Naive thymus-derived CD4-positive, alpha-beta T cell (primary cell): ENCODE measurements around the gene FAM131B. TPM values are rescaled to one million over a fixed set of nuclear protein-coding genes. Genes with fewer than 3 reads are reported as not detected.

Experiments
- ATAC-seq: fragments of 150-1000 bp; cut with Tn5 transposase; 2 replicates; pipeline ENCODE4 v1.10.0; 2021; ENCODE audit warnings: mild to moderate bottlenecking, moderate library complexity
- CTCF ChIA-PET: fragments of 350-600 bp; sonication (Branson Sonifier 250); formaldehyde crosslinking; loops from one replicate; lab custom pipeline; 2021; ENCODE audit warnings: antibody characterized with exemption; lab: Charles Lee
- POLR2A ChIA-PET: fragments of 350-600 bp; sonication (Branson Sonifier 250); formaldehyde crosslinking; loops from one replicate; lab custom pipeline; 2021; ENCODE audit warnings: antibody characterized with exemption, inconsistent platforms; lab: Charles Lee
- DNase-seq, 9 donors: peaks; one replicate each; pipeline versions ENCODE4 v3.0.0 to v3.0.0-alpha.2; 2020 to 2022; ENCODE audit warnings: mixed read lengths in 1 of 9
- H3K27ac ChIP-seq: one replicate; pipeline ENCODE4 v1.7.0; 2013; ENCODE audit warnings: mild to moderate bottlenecking, low read depth, low read length, moderate library complexity
- H3K27me3 ChIP-seq, 2 donors: one replicate each; pipeline ENCODE4 v1.7.0; 2013; ENCODE audit warnings: low read length in 2 of 2, mild to moderate bottlenecking in 2 of 2, moderate library complexity in 2 of 2; ENCODE audit not compliant: control insufficient read depth in 2 of 2, insufficient read depth in 2 of 2
- H3K36me3 ChIP-seq, 3 experiments: 1 replicate in 2 of 3; 2 replicates in 1 of 3; pipeline ENCODE4 v1.7.0; 2013; ENCODE audit warnings: low read length in 3 of 3, mild to moderate bottlenecking in 3 of 3, moderate library complexity in 1 of 3; ENCODE audit not compliant: insufficient read depth in 3 of 3, control insufficient read depth in 2 of 3
- H3K4me1 ChIP-seq, 2 donors: one replicate each; pipeline ENCODE4 v1.7.0; 2013; ENCODE audit warnings: low read length in 2 of 2, mild to moderate bottlenecking in 2 of 2, moderate library complexity in 1 of 2; ENCODE audit not compliant: control insufficient read depth in 2 of 2, insufficient read depth in 2 of 2
- H3K4me3 ChIP-seq: 2 replicates; pipeline ENCODE4 v1.7.0; 2013; ENCODE audit warnings: mild to moderate bottlenecking, low read length
- H3K9me3 ChIP-seq, 3 experiments: 1 replicate in 2 of 3; 2 replicates in 1 of 3; pipeline ENCODE4 v1.7.0; 2013; ENCODE audit warnings: low read length in 3 of 3; ENCODE audit not compliant: control insufficient read depth in 2 of 3
- H3K27ac Mint-ChIP-seq, 9 donors: one replicate each; pipeline ENCODE4 v1.8.0; 2020 to 2022; ENCODE audit warnings: mixed read lengths in 9 of 9, mild to moderate bottlenecking in 8 of 9, moderate library complexity in 5 of 9, inconsistent platforms in 2 of 9
- H3K27me3 Mint-ChIP-seq, 5 donors: one replicate each; pipeline ENCODE4 v1.8.0; 2021 to 2022; ENCODE audit warnings: mixed read lengths in 5 of 5, mild to moderate bottlenecking in 1 of 5
- H3K36me3 Mint-ChIP-seq, 5 donors: one replicate each; pipeline ENCODE4 v1.8.0; 2020 to 2022; ENCODE audit warnings: mixed read lengths in 5 of 5, mild to moderate bottlenecking in 3 of 5, inconsistent platforms in 1 of 5
- H3K4me1 Mint-ChIP-seq, 7 donors: one replicate each; pipeline ENCODE4 v1.8.0; 2020 to 2022; ENCODE audit warnings: mixed read lengths in 7 of 7, mild to moderate bottlenecking in 3 of 7, inconsistent platforms in 1 of 7
- H3K4me3 Mint-ChIP-seq, 10 donors: one replicate each; pipeline ENCODE4 v1.8.0; 2020 to 2022; ENCODE audit warnings: mild to moderate bottlenecking in 10 of 10, mixed read lengths in 10 of 10, moderate library complexity in 6 of 10, inconsistent platforms in 2 of 10
- H3K9me3 Mint-ChIP-seq, 11 donors: one replicate each; pipeline ENCODE4 v1.8.0; 2020 to 2022; ENCODE audit warnings: mixed read lengths in 11 of 11, mild to moderate bottlenecking in 4 of 11, inconsistent platforms in 1 of 11, moderate library complexity in 1 of 11
- intact Hi-C, 2 donors: fragments of 100-400 bp; cut with micrococcal nuclease; formaldehyde crosslinking; loops; one replicate each; pipeline ENCODE4 v1.15.1; 2023
- polyA plus RNA-seq, 2 donors: library from polyadenylated mRNA; unstranded; fragments of 300-500 nt; fragmentation: Illumina TruSeq; gene quantifications; one replicate each; pipeline ENCODE4 v1.2.3, GENCODE V29; 2021
- total RNA-seq, 6 experiments: library from RNA in 5 of 6; stranded (reverse) in 5 of 6; gene quantifications; 1 replicate in 5 of 6; 2 replicates in 1 of 6; pipeline ENCODE4 v1.2.3 and lab custom pipeline; 2021 to 2026

The FAM131B gene
- total and polyA plus RNA-seq, 7 experiments from 2014 or later = 0.19 to 1.4 (median 0.53) TPM; not detected in 4

DNA sequence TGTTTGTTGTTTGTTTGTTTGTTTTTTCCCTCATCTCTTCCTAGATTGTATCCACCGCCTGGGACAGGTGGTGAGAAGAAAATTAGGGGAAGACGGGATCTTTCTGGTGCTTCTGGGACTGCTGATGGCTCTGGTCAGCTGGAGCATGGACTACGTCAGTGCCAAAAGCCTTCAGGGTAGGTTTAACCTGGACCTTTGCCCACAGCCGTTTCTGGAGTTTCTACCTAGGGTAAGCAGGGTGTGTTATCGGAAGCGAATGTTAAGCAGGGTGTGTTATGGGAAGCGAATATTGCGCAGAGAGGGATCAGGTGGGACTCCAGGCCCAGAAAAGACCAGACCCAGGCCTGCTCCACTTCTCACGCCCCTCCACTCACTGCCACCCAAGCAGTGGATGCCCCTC is 41.9 kb downstream of the FAM131B start:
- Mint-ChIP-seq H3K36me3 (no peaks in the 10 kb centered on the region), H3K9me3 (no peaks in the 10 kb centered on the region), H3K4me3 (no peak overlapping the region), H3K27me3 (peaks cover 0 to 17% (median 0%) of the 10 kb centered on the region in 5 donors), H3K27ac (no peak overlapping the region), H3K4me1 (peaks cover 0 to 24% (median 7%) of the 10 kb centered on the region in 7 donors)
- ATAC-seq (no peak), DNase-seq (no peak)
- H3K4me3 ChIP-seq = no peak overlapping the region
- ChIA-PET POLR2A (no interaction called here), CTCF (no interaction called here)
- H3K27me3 ChIP-seq = no peaks in the 10 kb centered on the region
- no peaks in the 10 kb centered on the region for H3K36me3 ChIP-seq
- H3K4me1 ChIP-seq = peaks cover 0 to 7% of the 10 kb centered on the region in 2 donors
- H3K9me3 ChIP-seq = no peaks in the 10 kb centered on the region
- intact Hi-C loops = loop anchor here in 1 of 2 donors (1.0 kb wide), 1 partner anchor 96 kb away; no protein-coding TSS in a partner anchor
- no peak overlapping the region for H3K27ac ChIP-seq

GRCh38 chr7:143318661-143319060 is 43.9 kb downstream of the FAM131B start:
- H3K4me1 ChIP-seq = no peaks in the 10 kb centered on the region
- H3K36me3 ChIP-seq = no peaks in the 10 kb centered on the region
- H3K27me3 ChIP-seq = no peaks in the 10 kb centered on the region
- Mint-ChIP-seq H3K4me3 (no peak overlapping the region), H3K27me3 (peaks cover 0 to 19% (median 0%) of the 10 kb centered on the region in 5 donors), H3K27ac (peak overlapping the region in 1 of 9 donors; percentile 4), H3K9me3 (peaks cover 0 to 3% (median 0%) of the 10 kb centered on the region in 11 donors), H3K4me1 (peaks cover 0 to 15% (median 0%) of the 10 kb centered on the region in 7 donors), H3K36me3 (peaks cover 0 to 8% (median 0%) of the 10 kb centered on the region in 5 donors)
- DNase-seq (no peak), ATAC-seq (no peak)
- H3K4me3 ChIP-seq = no peak overlapping the region
- no peak overlapping the region for H3K27ac ChIP-seq
- intact Hi-C loops = no loop called here
- ChIA-PET CTCF (no interaction called here), POLR2A (no interaction called here)
- no peaks in the 10 kb centered on the region for H3K9me3 ChIP-seq

DNA sequence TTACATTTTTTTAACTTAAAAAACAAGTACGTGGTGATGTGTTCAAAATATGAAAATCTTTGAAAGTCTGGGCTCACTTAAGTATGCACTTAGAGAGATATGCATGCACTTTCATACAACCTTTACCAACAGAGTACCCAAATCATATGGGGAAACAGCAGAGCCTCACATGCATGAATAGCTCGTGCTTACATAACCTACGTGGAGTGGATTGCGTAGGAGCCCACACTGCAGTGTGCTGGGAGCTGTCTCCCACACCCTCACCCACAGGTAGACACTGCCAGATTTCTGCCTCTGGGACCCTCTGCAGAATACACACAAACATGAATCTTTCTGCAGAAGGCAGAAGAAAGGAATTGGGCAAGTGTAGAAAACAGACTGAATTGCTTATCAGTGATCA is 46.0 kb downstream of the FAM131B start:
- Histone ChIP-seq H3K27me3 (no peaks in the 10 kb centered on the region), H3K4me1 (peaks cover 0 to 1% of the 10 kb centered on the region in 2 donors), H3K27ac (no peak overlapping the region), H3K36me3 (no peaks in the 10 kb centered on the region), H3K4me3 (no peak overlapping the region), H3K9me3 (no peaks in the 10 kb centered on the region)
- POLR2A ChIA-PET = interaction anchor here (1.0 kb wide), 1 partner anchor 10 kb away, joined by 3 read pairs; no protein-coding TSS in a partner anchor
- no peak overlapping the region for H3K27ac Mint-ChIP-seq
- CTCF ChIA-PET = no interaction called here
- no peak for DNase-seq
- peaks cover 0 to 18% (median 5%) of the 10 kb centered on the region in 7 donors for H3K4me1 Mint-ChIP-seq
- peaks cover 0 to 17% (median 0%) of the 10 kb centered on the region in 5 donors for H3K36me3 Mint-ChIP-seq
- H3K4me3 Mint-ChIP-seq = no peak overlapping the region
- intact Hi-C loops = no loop called here
- peaks cover 0 to 19% (median 0%) of the 10 kb centered on the region in 5 donors for H3K27me3 Mint-ChIP-seq
- ATAC-seq = no peak
- peaks cover 0 to 3% (median 0%) of the 10 kb centered on the region in 11 donors for H3K9me3 Mint-ChIP-seq

- Histone ChIP-seq H3K27ac (no peak within 1 kb of the TSS), H3K4me1 (peaks cover under 1 to 6% of the 10 kb centered on the region in 2 donors), H3K36me3 (no peaks in the 10 kb centered on the region), H3K4me3 (no peak within 1 kb of the TSS), H3K27me3 (no peaks in the 10 kb centered on the region), H3K9me3 (no peaks in the 10 kb centered on the region)
- intact Hi-C loops = no loop called here
- Mint-ChIP-seq H3K4me1 (peaks cover 6 to 23% (median 11%) of the 10 kb centered on the region in 7 donors), H3K9me3 (peaks cover 0 to 3% (median 0%) of the 10 kb centered on the region in 11 donors), H3K36me3 (peaks cover 0 to 20% (median 0%) of the 10 kb centered on the region in 5 donors), H3K27me3 (peaks cover 0 to 19% (median 0%) of the 10 kb centered on the region in 5 donors), H3K27ac (no peak within 1 kb of the TSS), H3K4me3 (no peak within 1 kb of the TSS)
- ChIA-PET CTCF (no interaction called here), POLR2A (interaction anchor here (1.0 kb wide), 1 partner anchor 11 kb away, joined by 3 read pairs; no protein-coding TSS in a partner anchor)
- ATAC-seq (no peak), DNase-seq (no peak)
Measured at GRCh38 chr7:143315776-143316175, 46.7 kb downstream of the FAM131B start, which contains the start of gene CLCN1. Gene CLCN1 (plus strand): TSS chr7:143316111. CDS start chr7:143316213, 102 bp downstream.

DNA sequence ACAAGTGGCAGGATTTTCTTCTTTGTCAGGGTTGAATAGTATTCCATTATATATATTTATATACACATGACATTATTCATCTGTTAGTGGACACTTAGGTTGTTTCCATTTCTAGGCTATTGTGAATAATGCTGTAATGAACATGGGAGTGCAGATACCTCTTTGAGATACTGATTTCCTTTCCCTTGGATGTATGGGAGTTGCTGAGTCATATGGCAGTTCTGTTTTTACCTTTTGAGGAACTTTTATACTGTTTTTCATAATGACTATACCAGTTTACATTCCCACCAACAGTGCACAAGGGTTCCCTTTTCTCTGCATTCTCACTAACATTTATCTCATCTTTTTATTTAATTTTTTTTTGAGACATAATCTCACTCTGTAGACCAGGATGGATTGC is 48.4 kb downstream of the FAM131B start:
- no peak overlapping the region for H3K4me3 Mint-ChIP-seq
- ATAC-seq (no peak), DNase-seq (no peak)
- H3K4me1 Mint-ChIP-seq = peaks cover 12 to 40% (median 20%) of the 10 kb centered on the region in 7 donors
- H3K9me3 ChIP-seq = no peaks in the 10 kb centered on the region
- peaks cover 0 to 10% (median 0%) of the 10 kb centered on the region in 5 donors for H3K27me3 Mint-ChIP-seq
- POLR2A ChIA-PET = no interaction called here
- H3K27ac Mint-ChIP-seq = no peak overlapping the region
- H3K4me1 ChIP-seq = peaks cover 5 to 6% of the 10 kb centered on the region in 2 donors
- H3K36me3 Mint-ChIP-seq = peaks cover 0 to 36% (median 0%) of the 10 kb centered on the region in 5 donors
- CTCF ChIA-PET = no interaction called here
- peaks cover 0 to 5% (median 0%) of the 10 kb centered on the region in 11 donors for H3K9me3 Mint-ChIP-seq
- intact Hi-C loops = loop anchor here in 1 of 2 donors (5.0 kb wide), 1 partner anchor 48 kb away; the partner anchor contains the start of gene FAM131B
- no peaks in the 10 kb centered on the region for H3K27me3 ChIP-seq
- H3K4me3 ChIP-seq = no peak overlapping the region
- H3K27ac ChIP-seq = no peak overlapping the region
- H3K36me3 ChIP-seq = no peaks in the 10 kb centered on the region

DNA sequence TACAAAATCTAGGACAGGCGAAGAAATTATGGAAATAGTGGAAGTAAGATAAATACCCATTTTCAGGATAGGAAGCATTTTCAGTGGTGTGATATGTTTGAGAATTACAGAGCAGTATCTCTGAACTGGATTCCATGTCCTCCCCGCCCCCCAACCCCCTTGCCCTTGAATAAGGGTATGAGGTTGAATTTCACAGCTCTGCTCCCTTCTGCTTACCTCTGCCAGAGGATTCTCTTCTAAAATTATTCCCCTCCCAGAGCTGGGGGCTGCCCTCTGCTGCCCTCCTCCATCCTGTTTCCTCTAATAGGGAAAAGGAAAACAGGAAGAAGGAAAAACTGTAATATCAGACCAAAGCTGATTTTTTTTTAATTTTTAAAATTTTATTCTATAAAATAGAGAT is 53.9 kb downstream of the FAM131B start:
- ChIA-PET CTCF (interaction anchor here (0.7 to 4.5 kb wide), 4 partner anchors 69 to 155 kb away, joined by 3 to 34 read pairs (median 4); no protein-coding TSS in a partner anchor), POLR2A (interaction anchor here (0.7 to 2.0 kb wide), 6 partner anchors 7 to 94 kb away, joined by 3 to 5 read pairs (median 4); partner anchors contain the start of gene TAS2R40)
- H3K9me3 ChIP-seq = no peaks in the 10 kb centered on the region
- peaks cover 12 to 45% (median 24%) of the 10 kb centered on the region in 3 experiments for H3K36me3 ChIP-seq
- Mint-ChIP-seq H3K4me1 (peaks cover 25 to 69% (median 48%) of the 10 kb centered on the region in 7 donors), H3K27ac (peak overlapping the region in 5 of 9 donors; percentile 39 to 84 (median 43)), H3K4me3 (peak overlapping the region in 1 of 10 donors; percentile 3), H3K36me3 (peaks cover 28 to 76% (median 41%) of the 10 kb centered on the region in 5 donors), H3K27me3 (no peaks in the 10 kb centered on the region), H3K9me3 (peaks cover 0 to 5% (median 0%) of the 10 kb centered on the region in 11 donors)
- DNase-seq (no peak), ATAC-seq (no peak)
- no peak overlapping the region for H3K4me3 ChIP-seq
- intact Hi-C loops = loop anchor here (5.0 kb wide), 3 partner anchors 64 to 301 kb away; no protein-coding TSS in a partner anchor
- no peak overlapping the region for H3K27ac ChIP-seq
- peaks cover 5 to 6% of the 10 kb centered on the region in 2 donors for H3K4me1 ChIP-seq
- no peaks in the 10 kb centered on the region for H3K27me3 ChIP-seq
